ENCODE measurements around the gene IZUMO4. TPM values are rescaled to one million over a fixed set of nuclear protein-coding genes. Genes with fewer than 3 reads are reported as not detected.

IZUMO4 gene
- total and polyA plus RNA-seq, 10 of the 15 experiments (the other 5 are each of a cell fraction or from before 2014, with no cell fraction given) = 0.53 to 27.1 (median 7.5) TPM

DNA sequence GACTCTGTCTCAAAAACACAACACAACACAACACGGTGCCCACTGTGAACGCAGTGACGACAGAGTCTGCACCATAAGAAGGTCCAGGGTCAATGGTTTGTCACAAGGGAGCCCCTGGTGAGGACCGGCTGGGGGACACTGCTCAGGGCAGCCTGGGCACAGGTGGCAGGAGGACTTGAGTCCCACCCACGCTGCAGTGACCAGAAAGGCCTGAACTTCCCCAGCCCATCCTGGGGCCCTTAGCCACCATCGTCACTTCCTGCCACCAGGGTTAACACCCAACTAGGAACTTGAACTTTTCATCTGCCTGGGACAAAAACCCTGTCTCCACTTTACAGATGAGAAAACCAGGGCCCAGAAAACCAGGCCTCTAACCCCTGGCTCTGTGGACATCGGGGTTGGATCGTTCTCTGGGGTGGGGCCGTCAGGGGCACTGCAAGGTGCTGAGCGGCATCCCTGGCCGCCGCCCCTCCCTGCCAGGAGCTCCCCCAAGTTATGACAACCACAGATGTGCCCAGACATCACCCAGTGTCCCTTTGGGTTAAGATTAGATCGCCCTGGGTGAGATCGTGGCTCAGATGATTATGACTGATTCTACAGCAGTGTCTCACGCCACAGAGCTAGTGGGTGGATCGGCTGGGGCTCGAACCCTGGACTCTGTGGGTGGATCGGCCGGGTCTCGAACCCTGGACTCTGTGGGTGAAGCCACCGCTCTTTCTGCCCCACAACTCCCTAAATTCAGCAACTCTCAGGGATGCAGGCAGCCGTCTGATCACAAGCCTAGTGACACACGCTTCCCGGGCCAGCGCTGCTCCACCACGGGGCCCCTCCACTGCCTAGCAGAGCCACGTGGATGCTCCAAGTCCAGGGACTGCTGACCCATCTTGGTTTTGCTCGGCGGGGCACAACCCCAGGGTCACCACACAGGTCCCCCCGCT is 14.6 kb upstream of the IZUMO4 start (continued):
- TF ChIP-seq LARP7 (IDR thresholded peaks at IDR 0.05) = peak; percentile 50
- TF ChIP-seq MYB (IDR thresholded peaks at IDR 0.05; ENCODE audit: borderline replicate concordance, low read depth, low read length) = no peak
- TF ChIP-seq SIX5 (IDR thresholded peaks at IDR 0.05; ENCODE audit: low read depth, low read length, severe bottlenecking) = no peak
- peak; percentile 72 for TF ChIP-seq POLR2AphosphoS5 (IDR thresholded peaks at IDR 0.05; ENCODE audit: low read length)
- no peak for TF ChIP-seq BRCA1 (IDR thresholded peaks at IDR 0.05; ENCODE audit: low read depth, low read length)
- TF ChIP-seq ZNF217 (IDR thresholded peaks at IDR 0.05) = no peak
- no peak; a peak in 1 of 4 replicates for TF ChIP-seq IKZF2 (IDR thresholded peaks at IDR 0.05)
- TF ChIP-seq, protein P1, sequence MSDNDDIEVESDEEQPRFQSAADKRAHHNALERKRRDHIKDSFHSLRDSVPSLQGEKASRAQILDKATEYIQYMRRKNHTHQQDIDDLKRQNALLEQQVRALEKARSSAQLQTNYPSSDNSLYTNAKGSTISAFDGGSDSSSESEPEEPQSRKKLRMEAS (IDR thresholded peaks at IDR 0.05; ENCODE audit: low read depth, low read length) = no peak
- TF ChIP-seq MEF2B (IDR thresholded peaks at IDR 0.05; ENCODE audit: partially characterized antibody, poor library complexity, severe bottlenecking) = peak; percentile 19
- TF ChIP-seq EP300 (IDR thresholded peaks at IDR 0.05; ENCODE audit: borderline replicate concordance in 1 of 2, control insufficient read depth in 1 of 2, low read depth in 2 of 2, low read length in 2 of 2) = no peak
- TF ChIP-seq RAD21 (IDR thresholded peaks at IDR 0.05; ENCODE audit: insufficient read depth, low read depth, low read length) = no peak
- 0 out of 2 replicates have a peak, but pooled peaks have one; percentile 55 for TF ChIP-seq GABPA (IDR thresholded peaks at IDR 0.05; ENCODE audit: low read depth)
- peak; percentile 73; the same call in 1 of the 2 replicates for TF ChIP-seq POLR2AphosphoS2 (IDR thresholded peaks at IDR 0.05; ENCODE audit: low read depth, low read length)
- peak; percentile 58 for TF ChIP-seq MLLT1 (IDR thresholded peaks at IDR 0.05)
- TF ChIP-seq SMAD5 (IDR thresholded peaks at IDR 0.05; ENCODE audit: low read depth) = no peak
- peak; percentile 51 for TF ChIP-seq DPF2 (IDR thresholded peaks at IDR 0.05)
- 0 out of 3 replicates have a peak, but pooled peaks have one; percentile 17 for TF ChIP-seq POU2F2 (IDR thresholded peaks at IDR 0.05; ENCODE audit: borderline replicate concordance, low read depth, low read length)
- TF ChIP-seq RBBP5 (conservative IDR thresholded peaks at IDR 0.05) = no peak

Data from GM12878 (cell line).